WTC11 (cell line): ENCODE data around the gene ERMAP.

Experiments
- ATF3 ChIP-seq: sonication (generic); formaldehyde crosslinking; conservative IDR thresholded peaks from 2 replicates; pipeline ENCODE4 v1.8.1; 2022; ENCODE audit warnings: mild to moderate bottlenecking, missing genetic modification reagents
- CTCF ChIP-seq: fragments of 200-600 bp; IDR thresholded peaks from 2 replicates; pipeline ENCODE4 v1.8.0; 2022; ENCODE audit warnings: antibody characterized with exemption
- E2F1 ChIP-seq: sonication (generic); formaldehyde crosslinking; IDR thresholded peaks from 2 replicates; pipeline ENCODE4 v1.8.0; 2022; ENCODE audit warnings: mild to moderate bottlenecking, missing genetic modification reagents
- SP1 ChIP-seq: sonication (generic); formaldehyde crosslinking; conservative IDR thresholded peaks from 2 replicates; pipeline ENCODE4 v1.8.1; 2022; ENCODE audit warnings: missing genetic modification reagents

DNA sequence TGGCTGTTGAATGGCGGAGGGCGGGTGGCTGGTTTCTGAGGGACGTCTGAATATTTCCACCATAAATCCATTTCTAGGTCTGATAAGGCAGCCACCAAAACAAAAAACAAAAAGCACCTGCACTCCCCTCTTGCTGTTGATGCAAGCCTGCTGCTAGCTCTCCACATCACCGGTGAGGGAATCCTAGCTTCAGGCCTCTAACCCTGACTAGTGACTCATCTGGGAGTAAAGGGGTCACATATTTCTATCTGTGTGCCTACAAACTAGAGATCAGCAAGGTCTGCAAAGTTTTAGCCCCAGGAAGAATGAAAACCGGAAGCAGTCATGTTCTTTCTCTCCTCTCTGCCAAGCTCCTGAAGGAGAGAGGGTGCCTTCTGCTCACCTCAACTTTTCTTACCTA, 10.3 kb upstream of the ERMAP start:
- TF ChIP-seq ATF3 (CRISPR knock-in tag) (no peak), E2F1 (no peak), SP1 (CRISPR knock-in tag) (no peak), CTCF (no peak)
